Stomach smooth muscle (tissue), 2 donors: ENCODE data around the gene PNPLA7.
"Not testable (repeated sequence)": the region's sequence is repeated elsewhere in the genome, so short reads cannot be mapped to it uniquely, and the experiment has no call there.

ENCODE experiments used
- H3K27ac ChIP-seq: one replicate; pipeline ENCODE4 v1.7.0; 2013; ENCODE audit warnings: mild to moderate bottlenecking, low read length, inconsistent platforms
- H3K27me3 ChIP-seq, 2 donors: one replicate each; pipeline ENCODE4 v1.7.0; 2013; ENCODE audit warnings: low read length in 2 of 2; ENCODE audit not compliant: insufficient read depth in 2 of 2, control insufficient read depth in 1 of 2
- H3K36me3 ChIP-seq, 2 donors: one replicate each; pipeline ENCODE4 v1.7.0; 2013; ENCODE audit warnings: low read length in 2 of 2; ENCODE audit not compliant: control insufficient read depth in 2 of 2, insufficient read depth in 2 of 2
- H3K4me1 ChIP-seq: one replicate; pipeline ENCODE4 v1.7.0; 2013; ENCODE audit warnings: low read length; ENCODE audit not compliant: control insufficient read depth, insufficient read depth
- H3K4me3 ChIP-seq, 2 donors: one replicate each; pipeline ENCODE4 v1.7.0; 2013; ENCODE audit warnings: low read length in 2 of 2
- H3K9ac ChIP-seq, 2 donors: one replicate each; pipeline ENCODE4 v1.7.0; 2013; ENCODE audit warnings: low read length in 2 of 2, mild to moderate bottlenecking in 1 of 2
- H3K9me3 ChIP-seq, 2 donors: one replicate each; pipeline ENCODE4 v1.7.0; 2013; ENCODE audit warnings: low read length in 2 of 2; ENCODE audit not compliant: control insufficient read depth in 2 of 2
- donor health status: healthy.
- donor health status: Pancreatic carcinoma.

The PNPLA7 gene

DNA sequence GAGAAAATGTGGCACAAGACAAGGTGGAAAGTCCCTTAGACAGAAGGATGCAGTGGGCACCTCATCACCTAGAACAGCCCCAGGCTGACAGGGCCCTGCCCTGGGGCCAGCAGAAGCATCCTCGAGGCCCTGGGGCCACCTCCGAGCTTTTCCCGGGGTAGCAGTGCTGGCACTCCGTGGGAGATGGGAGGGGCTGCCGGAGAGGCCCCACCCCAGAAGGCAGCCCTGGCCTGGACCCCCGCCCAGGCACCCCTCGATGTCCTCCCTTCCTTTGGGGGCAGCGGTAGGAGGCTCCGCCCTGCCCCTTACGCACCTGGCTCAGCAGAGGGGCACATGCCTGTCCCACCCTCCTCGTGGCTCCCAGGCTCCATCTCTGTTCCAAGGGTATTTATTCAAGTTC lies 73.3 kb downstream of the PNPLA7 start:
- Histone ChIP-seq H3K27me3 (no peaks in the 10 kb centered on the region), H3K4me1 (peaks cover 1% of the 10 kb centered on the region), H3K27ac (no peak overlapping the region), H3K36me3 (no peaks in the 10 kb centered on the region), H3K9me3 (peaks cover 0 to 5% of the 10 kb centered on the region in 2 donors), H3K4me3 (no peak overlapping the region), H3K9ac (no peak overlapping the region)

DNA sequence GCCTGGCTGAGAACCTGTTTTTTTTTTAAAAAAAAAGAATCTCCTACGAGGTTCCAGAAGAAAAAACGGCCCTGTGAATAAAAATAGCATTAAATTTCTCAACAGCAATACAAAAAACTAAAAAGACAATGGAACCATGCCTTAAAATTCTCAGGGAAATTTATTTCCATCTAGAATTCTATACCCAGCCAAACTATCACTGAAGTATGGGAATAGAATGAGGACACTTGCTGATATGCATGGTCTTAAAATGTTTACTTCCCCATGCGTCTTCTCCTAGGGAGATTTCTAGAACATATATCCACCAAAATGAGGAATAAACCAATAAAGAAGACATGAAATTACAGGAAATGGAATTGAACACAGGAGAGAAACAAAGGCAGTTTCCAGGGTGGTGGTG lies 74.5 kb downstream of the PNPLA7 start:
- Histone ChIP-seq H3K4me1 (no peaks in the 10 kb centered on the region), H3K9me3 (peaks cover 0 to 5% of the 10 kb centered on the region in 2 donors), H3K9ac (no peak overlapping the region), H3K36me3 (no peaks in the 10 kb centered on the region), H3K27me3 (no peaks in the 10 kb centered on the region), H3K27ac (no peak overlapping the region), H3K4me3 (no peak overlapping the region)

DNA sequence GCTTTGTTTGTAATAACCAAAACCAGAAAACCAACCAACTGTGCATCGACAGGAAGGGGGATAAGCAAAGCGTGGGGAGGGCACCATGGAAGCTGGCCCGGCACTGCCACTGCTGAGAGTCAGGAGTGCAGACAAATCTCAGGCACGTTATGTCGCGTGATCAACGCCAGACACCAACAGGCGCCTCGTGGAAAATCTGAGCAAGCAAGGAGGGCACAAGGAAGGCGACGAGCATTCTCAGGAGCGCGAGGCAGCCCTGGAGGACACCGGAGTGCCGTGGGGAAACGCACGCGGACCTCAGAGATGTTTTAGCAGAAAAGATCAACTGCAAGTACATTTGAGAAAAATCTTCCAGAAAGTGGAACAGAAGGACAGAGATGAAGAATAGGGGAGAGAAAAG lies 75.9 kb downstream of the PNPLA7 start:
- Histone ChIP-seq H3K27ac (no peak overlapping the region), H3K9ac (no peak overlapping the region), H3K9me3 (peaks cover 0 to 5% of the 10 kb centered on the region in 2 donors), H3K4me3 (no peak overlapping the region), H3K4me1 (no peaks in the 10 kb centered on the region), H3K36me3 (no peaks in the 10 kb centered on the region), H3K27me3 (no peaks in the 10 kb centered on the region)

DNA sequence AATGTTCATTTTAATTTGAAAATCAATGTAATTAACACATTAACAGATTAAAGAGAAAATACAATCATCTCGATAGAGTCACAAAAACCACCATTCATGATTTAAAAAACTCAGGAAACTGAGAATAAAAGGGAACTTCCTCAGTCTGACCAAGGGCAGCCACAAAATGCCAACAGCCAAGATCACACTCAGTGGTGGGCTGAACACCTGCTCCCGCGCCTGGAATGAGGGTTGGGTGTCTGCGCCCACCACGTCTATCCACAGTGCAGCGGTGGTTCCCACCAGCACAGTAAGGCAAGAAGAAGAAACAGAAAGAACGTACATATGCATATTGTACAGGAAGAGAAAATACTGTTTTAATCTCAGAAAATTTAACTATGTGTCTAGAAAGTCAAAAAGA lies 79.4 kb downstream of the PNPLA7 start:
- Histone ChIP-seq H3K27me3 (no peaks in the 10 kb centered on the region), H3K9me3 (peaks cover 0 to 5% of the 10 kb centered on the region in 2 donors), H3K36me3 (no peaks in the 10 kb centered on the region), H3K27ac (no peak overlapping the region), H3K9ac (no peak overlapping the region), H3K4me1 (no peaks in the 10 kb centered on the region), H3K4me3 (no peak overlapping the region)

DNA sequence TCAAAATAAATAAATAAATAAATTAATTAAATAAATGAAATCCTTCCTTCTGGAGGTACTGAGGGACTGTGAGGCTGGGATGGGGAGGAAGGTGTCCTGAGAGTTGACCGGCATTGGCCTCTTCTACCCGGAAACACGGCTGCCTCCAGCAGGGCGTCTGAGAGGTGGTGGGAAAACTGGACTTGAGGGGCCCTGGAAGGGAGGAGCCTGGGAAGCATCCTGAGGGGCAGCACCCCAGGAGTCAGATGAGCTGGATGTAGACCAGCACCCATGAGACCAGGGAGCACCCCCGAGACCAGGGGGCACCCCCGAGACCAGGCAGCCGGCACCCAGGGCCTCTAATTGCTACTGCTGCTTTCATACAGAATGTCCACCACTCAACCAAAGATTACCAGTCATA lies 82.3 kb downstream of the PNPLA7 start:
- H3K27me3 ChIP-seq, result peaks cover 0 to 2% of the 10 kb centered on the region in 2 donors
- no peak overlapping the region for H3K4me3 ChIP-seq
- no peak overlapping the region for H3K9ac ChIP-seq
- no peaks in the 10 kb centered on the region for H3K4me1 ChIP-seq
- no peaks in the 10 kb centered on the region for H3K36me3 ChIP-seq
- no peak overlapping the region for H3K27ac ChIP-seq
- H3K9me3 ChIP-seq, result no peaks in the 10 kb centered on the region

DNA sequence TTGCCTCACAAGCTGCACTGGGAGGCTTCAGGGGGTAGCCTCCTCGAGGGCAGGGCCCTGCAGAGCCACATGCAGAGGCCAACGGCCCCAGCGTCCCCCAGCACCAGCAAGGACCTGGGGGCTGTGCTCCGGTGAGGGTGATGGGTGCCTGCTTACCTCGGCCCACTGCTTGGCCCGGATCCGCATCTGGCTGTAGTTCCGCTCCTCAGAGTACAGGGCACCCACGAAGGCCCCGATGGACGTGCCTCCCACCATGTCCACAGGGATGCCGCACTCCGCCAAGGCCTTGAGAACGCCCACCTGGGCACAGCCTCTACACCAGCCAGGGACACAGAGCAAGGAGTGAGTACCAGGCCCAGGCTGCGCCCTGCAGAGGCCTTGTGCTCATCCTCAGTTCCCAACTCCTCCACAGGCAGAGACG lies 83.0 kb downstream of the PNPLA7 start:
- H3K4me3 ChIP-seq, result no peak overlapping the region
- no peak overlapping the region for H3K9ac ChIP-seq
- no peaks in the 10 kb centered on the region for H3K9me3 ChIP-seq
- no peak overlapping the region for H3K27ac ChIP-seq
- H3K27me3 ChIP-seq, result peaks cover 0 to 2% of the 10 kb centered on the region in 2 donors
- no peaks in the 10 kb centered on the region for H3K4me1 ChIP-seq
- no peaks in the 10 kb centered on the region for H3K36me3 ChIP-seq

DNA sequence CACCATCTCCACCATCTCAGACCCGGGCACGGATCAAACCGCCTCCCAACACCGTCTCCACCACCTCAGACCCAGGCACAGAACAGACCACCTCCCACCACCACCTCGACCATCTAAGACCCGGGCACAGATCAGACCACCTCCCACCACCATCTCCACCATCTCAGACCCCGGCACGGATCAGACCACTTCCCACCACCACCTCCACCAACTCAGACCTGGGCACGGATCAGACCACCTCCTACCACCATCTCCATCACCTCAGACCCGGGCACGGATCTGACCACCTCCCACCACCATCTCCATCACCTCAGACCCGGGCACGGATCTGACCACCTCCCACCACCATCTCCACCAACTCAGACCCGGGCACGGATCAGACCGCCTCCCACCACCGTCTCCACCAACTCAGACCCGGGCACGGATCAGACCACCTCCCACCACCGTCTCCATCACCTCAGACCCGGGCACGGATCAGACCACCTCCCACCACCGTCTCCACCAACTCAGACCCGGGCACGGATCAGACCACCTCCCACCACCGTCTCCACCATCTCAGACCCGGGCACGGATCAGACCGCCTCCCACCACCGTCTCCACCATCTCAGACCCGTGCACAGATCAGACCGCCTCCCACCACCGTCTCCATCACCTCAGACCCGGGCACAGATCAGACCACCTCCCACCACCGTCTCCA lies 83.7 kb downstream of the PNPLA7 start:
- not testable (repeated sequence) for H3K9me3 ChIP-seq, H3K4me3 ChIP-seq, H3K27me3 ChIP-seq, H3K4me1 ChIP-seq, H3K27ac ChIP-seq, H3K9ac ChIP-seq, H3K36me3 ChIP-seq

DNA sequence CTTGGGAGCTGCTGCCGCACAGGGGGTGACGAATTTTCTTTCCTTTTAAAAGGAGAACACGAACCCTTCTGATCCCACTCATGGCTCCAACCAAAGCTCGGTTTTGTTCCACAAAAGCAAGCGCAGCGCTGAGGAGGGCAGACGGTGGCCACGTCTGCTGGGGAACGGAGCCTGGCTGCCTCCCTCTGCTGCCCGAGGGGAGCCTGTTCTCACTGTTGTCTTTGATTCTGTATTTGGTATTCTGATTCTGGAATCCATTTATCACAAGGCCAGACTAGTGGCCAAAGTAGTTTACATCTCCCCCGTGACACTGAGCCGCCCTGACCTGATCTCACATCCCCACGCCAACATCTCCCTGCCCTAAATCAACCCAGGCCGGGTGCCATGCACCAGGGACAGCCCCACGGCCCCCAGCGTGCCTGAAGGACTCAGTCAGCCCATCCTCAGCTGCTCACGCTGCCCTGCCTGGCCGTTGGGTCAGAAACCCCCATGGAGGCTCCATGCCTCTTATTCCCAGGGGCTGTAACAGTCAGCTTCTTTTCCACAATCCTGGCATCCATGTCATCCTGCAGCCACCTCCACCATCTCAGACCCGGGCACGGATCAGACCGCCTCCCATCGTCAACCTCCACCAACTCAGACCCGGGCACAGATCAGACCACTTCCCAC lies 84.3 kb downstream of the PNPLA7 start:
- Histone ChIP-seq H3K9ac (no peak overlapping the region), H3K4me1 (peaks cover 3% of the 10 kb centered on the region), H3K27me3 (peaks cover 2 to 3% of the 10 kb centered on the region in 2 donors), H3K27ac (no peak overlapping the region), H3K9me3 (no peaks in the 10 kb centered on the region), H3K4me3 (no peak overlapping the region), H3K36me3 (no peaks in the 10 kb centered on the region)

DNA sequence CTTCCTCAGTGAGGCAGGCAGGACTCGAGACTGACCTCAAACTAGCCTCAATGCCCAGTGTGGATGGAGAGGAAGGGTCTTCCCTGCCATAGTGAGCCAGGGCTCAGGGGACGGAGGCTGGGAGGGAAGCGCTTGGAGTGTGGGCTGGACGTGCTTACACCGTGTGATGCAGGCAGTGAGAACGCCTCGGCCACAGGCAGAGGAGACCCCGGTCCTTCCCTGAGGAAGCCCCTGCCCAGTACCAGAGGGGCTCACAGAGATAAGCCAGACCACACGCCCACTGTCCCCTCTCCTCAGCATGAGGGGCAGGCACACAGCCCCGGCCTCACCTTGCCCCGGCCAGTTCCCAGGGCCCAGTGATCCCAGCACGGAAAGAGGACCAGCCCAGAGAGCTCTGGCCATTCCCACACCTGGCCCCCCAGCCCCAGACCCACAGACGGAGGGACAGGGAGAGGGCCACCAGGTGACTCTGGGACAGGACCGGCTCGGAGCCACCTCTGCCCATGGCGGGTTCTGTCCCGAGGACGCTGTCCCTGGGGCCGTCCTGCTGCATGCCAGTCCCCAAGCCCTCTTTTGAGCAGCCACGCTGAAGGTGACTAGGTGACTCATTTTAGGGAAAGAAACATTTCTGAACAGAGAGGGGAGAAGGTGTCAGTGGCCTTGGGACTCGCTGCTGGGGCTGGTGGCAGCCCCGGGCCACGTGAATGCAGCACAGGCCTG lies 85.0 kb downstream of the PNPLA7 start:
- H3K4me3 ChIP-seq, result no peak overlapping the region
- H3K4me1 ChIP-seq, result peaks cover 3% of the 10 kb centered on the region
- peaks cover 2 to 3% of the 10 kb centered on the region in 2 donors for H3K27me3 ChIP-seq
- no peak overlapping the region for H3K27ac ChIP-seq
- H3K9me3 ChIP-seq, result no peaks in the 10 kb centered on the region
- H3K9ac ChIP-seq, result no peak overlapping the region
- H3K36me3 ChIP-seq, result no peaks in the 10 kb centered on the region

DNA sequence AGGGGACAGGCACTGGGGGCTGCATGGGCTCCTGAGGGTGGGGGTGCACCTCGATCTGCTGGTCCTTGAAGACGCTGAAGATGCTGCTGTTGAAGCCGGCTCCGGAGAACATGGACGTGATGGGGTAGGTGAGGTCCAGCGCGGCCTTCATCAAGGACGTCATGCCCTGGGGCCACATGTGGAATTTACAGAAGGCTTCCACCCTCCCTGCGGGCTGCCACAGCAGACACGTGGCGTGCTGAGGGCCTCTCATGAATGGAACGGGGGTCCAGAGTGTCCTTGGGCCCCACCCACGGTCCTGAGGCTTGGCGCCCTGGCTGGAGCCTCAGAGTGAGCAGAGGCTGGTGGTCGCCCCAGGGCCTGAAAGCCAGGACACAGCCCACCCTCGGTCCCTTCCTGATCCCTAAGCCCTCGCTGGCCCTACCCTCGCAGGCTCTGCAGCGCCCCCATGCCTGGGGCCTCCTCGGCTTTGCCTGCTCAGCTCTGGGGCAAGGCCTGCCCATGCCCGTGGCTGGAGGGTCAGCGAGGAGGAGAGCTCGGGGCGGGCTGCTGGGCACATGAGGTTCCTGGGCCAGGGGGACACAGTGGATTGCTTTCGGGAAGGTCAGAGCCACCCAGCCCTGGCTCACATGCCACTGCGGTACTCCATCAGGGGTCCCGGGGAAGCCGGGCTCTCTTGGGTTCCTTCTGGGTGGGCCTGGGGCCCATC lies 85.8 kb downstream of the PNPLA7 start:
- H3K27me3 ChIP-seq, result peaks cover 2 to 3% of the 10 kb centered on the region in 2 donors
- H3K27ac ChIP-seq, result no peak overlapping the region
- H3K4me3 ChIP-seq, result no peak overlapping the region
- H3K4me1 ChIP-seq, result peaks cover 8% of the 10 kb centered on the region
- no peaks in the 10 kb centered on the region for H3K36me3 ChIP-seq
- H3K9me3 ChIP-seq, result no peaks in the 10 kb centered on the region
- H3K9ac ChIP-seq, result no peak overlapping the region
